ENCODE data around the gene HADHB. TPM values are rescaled to one million over a fixed set of nuclear protein-coding genes. Genes with fewer than 3 reads are reported as not detected.

Gene HADHB
- total RNA-seq, 1 experiment from 2014 or later = 101 TPM

- POLR2A ChIA-PET (ENCODE audit: low non-redundant PET) = no interaction called here
- intact Hi-C loops (cut with micrococcal nuclease; ENCODE audit: unreplicated experiment) = no loop called here
- H3K36me3 ChIP-seq (ENCODE audit: insufficient read depth, low read length, poor library complexity, severe bottlenecking) = peaks cover 74% of the 10 kb centered on the region
These were observed 47.9 kb upstream of the HADHB start for GRCh38 chr2:26196683-26197418.

GRCh38 chr2:26197516-26197915 is 47.2 kb upstream of the HADHB start:
- Histone ChIP-seq H3K27ac (ENCODE audit: low read depth, low read length, poor library complexity, severe bottlenecking) (no peak overlapping the region), H3K9me3 (ENCODE audit: low read depth, low read length, poor library complexity, severe bottlenecking) (no peaks in the 10 kb centered on the region), H3K4me1 (ENCODE audit: insufficient read depth, low read length, poor library complexity, severe bottlenecking) (no peaks in the 10 kb centered on the region), H3K27me3 (replicated peaks; ENCODE audit: insufficient read depth, low read depth, low read length, poor library complexity) (no peaks in the 10 kb centered on the region), H3K4me3 (ENCODE audit: low read depth, low read length, poor library complexity, severe bottlenecking) (no peak overlapping the region), H3K36me3 (ENCODE audit: insufficient read depth, low read length, poor library complexity, severe bottlenecking) (peaks cover 76% of the 10 kb centered on the region)
- TF ChIP-seq CTCF (conservative IDR thresholded peaks at IDR 0.05; ENCODE audit: low read depth, low read length) = no peak
- TF ChIP-seq EZH2 (IDR thresholded peaks at IDR 0.05; ENCODE audit: borderline replicate concordance, low read depth, low read length, poor library complexity, severe bottlenecking) = no peak
- BruUV-seq (replicated peaks) = no TSS peak
- ChIA-PET POLR2A (ENCODE audit: low non-redundant PET) (no interaction called here), CTCF (no interaction called here)
- intact Hi-C loops (cut with micrococcal nuclease; ENCODE audit: unreplicated experiment) = no loop called here
- DNase-seq (ENCODE audit: low spot score) = no peak

More at GRCh38 chr2:26196683-26197418, 47.9 kb upstream of the HADHB start:
- Histone ChIP-seq H3K4me1 (ENCODE audit: insufficient read depth, low read length, poor library complexity, severe bottlenecking) (no peaks in the 10 kb centered on the region), H3K4me3 (ENCODE audit: low read depth, low read length, poor library complexity, severe bottlenecking) (no peak overlapping the region), H3K27me3 (replicated peaks; ENCODE audit: insufficient read depth, low read depth, low read length, poor library complexity) (no peaks in the 10 kb centered on the region), H3K9me3 (ENCODE audit: low read depth, low read length, poor library complexity, severe bottlenecking) (no peaks in the 10 kb centered on the region), H3K27ac (ENCODE audit: low read depth, low read length, poor library complexity, severe bottlenecking) (no peak overlapping the region)
- BruUV-seq (replicated peaks) = no TSS peak
- TF ChIP-seq CTCF (conservative IDR thresholded peaks at IDR 0.05; ENCODE audit: low read depth, low read length) (no peak), EZH2 (IDR thresholded peaks at IDR 0.05; ENCODE audit: borderline replicate concordance, low read depth, low read length, poor library complexity, severe bottlenecking) (no peak)
- CTCF ChIA-PET = no interaction called here
- DNase-seq (ENCODE audit: low spot score) = no peak

DNA sequence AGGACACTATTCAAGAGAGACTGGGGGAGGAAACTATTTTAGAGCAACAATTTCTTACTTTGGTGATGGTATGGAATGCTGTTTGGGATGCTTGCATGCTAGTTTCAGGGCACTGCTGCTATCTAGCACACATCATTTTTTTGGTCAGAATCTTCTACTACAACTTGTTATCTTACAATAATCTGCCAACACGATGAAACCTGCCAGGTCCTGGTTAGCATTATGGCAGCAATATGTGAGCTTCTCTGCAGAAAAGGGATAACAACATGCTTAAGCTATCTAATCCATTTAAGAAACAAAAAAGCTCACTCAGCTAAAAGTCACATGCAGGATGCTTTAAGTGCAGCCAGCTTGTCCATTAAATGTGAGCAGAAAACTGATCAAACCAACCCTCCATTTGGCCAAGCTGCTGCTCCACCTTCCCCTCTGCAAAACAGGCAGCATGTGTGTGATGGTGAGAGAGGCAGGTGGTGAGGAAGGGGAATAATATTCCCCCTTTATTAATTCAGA is 41.7 kb upstream of the HADHB start:
- no peaks in the 10 kb centered on the region for H3K9me3 ChIP-seq (ENCODE audit: low read depth, low read length, poor library complexity, severe bottlenecking)
- no peaks in the 10 kb centered on the region for H3K27me3 ChIP-seq (replicated peaks; ENCODE audit: insufficient read depth, low read depth, low read length, poor library complexity)
- CTCF ChIA-PET = no interaction called here
- H3K4me1 ChIP-seq (ENCODE audit: insufficient read depth, low read length, poor library complexity, severe bottlenecking) = no peaks in the 10 kb centered on the region
- intact Hi-C loops (cut with micrococcal nuclease; ENCODE audit: unreplicated experiment) = no loop called here
- DNase-seq (ENCODE audit: low spot score) = no peak
- no TSS peak for BruUV-seq (replicated peaks)
- no peak overlapping the region for H3K27ac ChIP-seq (ENCODE audit: low read depth, low read length, poor library complexity, severe bottlenecking)
- no peak for TF ChIP-seq EZH2 (IDR thresholded peaks at IDR 0.05; ENCODE audit: borderline replicate concordance, low read depth, low read length, poor library complexity, severe bottlenecking)
- no peak for TF ChIP-seq CTCF (conservative IDR thresholded peaks at IDR 0.05; ENCODE audit: low read depth, low read length)
- peaks cover 53% of the 10 kb centered on the region for H3K36me3 ChIP-seq (ENCODE audit: insufficient read depth, low read length, poor library complexity, severe bottlenecking)
- H3K4me3 ChIP-seq (ENCODE audit: low read depth, low read length, poor library complexity, severe bottlenecking) = no peak overlapping the region
- POLR2A ChIA-PET (ENCODE audit: low non-redundant PET) = no interaction called here
